Thyroid gland (tissue), 4 donors: Measurements from ENCODE around the gene PTPRG. TPM values are rescaled to one million over a fixed set of nuclear protein-coding genes. Genes with fewer than 3 reads are reported as not detected.

ENCODE experiments used
- DNase-seq, 2 donors: peaks; one replicate each; pipeline ENCODE4 v3.0.0-alpha.2; 2019
- H3K27ac ChIP-seq, 3 donors: fragments of 200-600 bp; sonication (generic); 1 replicate in 2 of 3; 2 replicates in 1 of 3; pipeline ENCODE4 v1.5.1; 2016 to 2019; ENCODE audit warnings: mild to moderate bottlenecking in 1 of 3, moderate library complexity in 1 of 3
- H3K27me3 ChIP-seq: fragments of 200-600 bp; sonication (generic); one replicate; pipeline ENCODE4 v1.5.1; 2019
- H3K36me3 ChIP-seq, 2 donors: fragments of 200-600 bp; sonication (generic); one replicate each; pipeline ENCODE4 v1.5.1; 2016 to 2019
- H3K4me1 ChIP-seq, 2 donors: fragments of 200-600 bp; sonication (generic); one replicate each; pipeline ENCODE4 v1.5.1; 2017 to 2019
- H3K4me3 ChIP-seq, 3 donors: fragments of 200-600 bp; sonication (generic); replicated peaks in 1 of 3; 1 replicate in 2 of 3; 2 replicates in 1 of 3; pipeline ENCODE4 v1.5.1; 2016; ENCODE audit warnings: mild to moderate bottlenecking in 1 of 3
- H3K9me3 ChIP-seq: fragments of 200-600 bp; sonication (generic); one replicate; pipeline ENCODE4 v1.5.1; 2017
- POLR2A ChIP-seq, 2 donors: fragments of 450-650 bp; IDR thresholded peaks; one replicate each; pipeline ENCODE4 v1.6.1; 2017; ENCODE audit warnings: antibody characterized with exemption in 2 of 2, mild to moderate bottlenecking in 2 of 2, moderate library complexity in 1 of 2
- WGBS, 2 donors: methylation state at CpG; one replicate each; pipeline ENCODE4 v1.1.5; 2017; 5-methylcytosine and 5-hydroxymethylcytosine counted together
- intact Hi-C: fragments of 100-400 bp; cut with DNase I; formaldehyde crosslinking; loops from one replicate; pipeline ENCODE4 v1.15.1; 2023
- total RNA-seq, 4 donors: library from RNA; depleted of rRNA; stranded (reverse); fragments of >200 nt; gene quantifications; one replicate each; pipeline ENCODE4 v1.2.3, GENCODE V29; 2016
- TF ChIP-seq, protein P1 (sequence below), 6 experiments: fragments of 200-600 bp in 3 of 6; fragments of 450-650 bp in 3 of 6; sonication (generic) in 3 of 6; IDR thresholded peaks; one replicate each; pipeline ENCODE4 v1.5.1; 2016 to 2019; ENCODE audit warnings: antibody characterized with exemption in 6 of 6, mild to moderate bottlenecking in 2 of 6, inconsistent platforms in 1 of 6, moderate library complexity in 1 of 6

The PTPRG gene
- total RNA-seq, 4 donors from 2014 or later = 81.6 to 207 (median 132) TPM

DNA sequence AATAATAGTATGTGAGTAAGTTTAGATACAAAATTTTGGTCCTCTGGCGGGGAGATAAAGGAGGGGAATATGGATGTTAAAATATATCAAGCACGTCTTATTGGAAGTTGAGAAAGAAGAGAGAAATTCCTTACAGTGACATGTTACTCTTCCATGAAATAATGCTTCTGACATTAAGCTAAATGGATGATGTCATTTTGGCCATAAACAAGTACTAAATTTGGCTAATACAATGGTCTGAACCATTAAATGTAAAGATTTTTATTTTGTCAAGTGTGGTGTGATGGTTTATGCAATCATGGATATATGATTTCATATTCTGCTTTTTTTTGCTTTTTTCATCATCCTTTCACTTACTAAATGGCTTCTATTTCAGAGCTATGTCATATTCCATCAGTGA, 406.6 kb downstream of the PTPRG start:
- no peaks in the 10 kb centered on the region for H3K27me3 ChIP-seq
- no peak overlapping the region for H3K4me3 ChIP-seq
- H3K27ac ChIP-seq = no peak overlapping the region
- peaks cover 0 to 14% of the 10 kb centered on the region in 2 donors for H3K4me1 ChIP-seq
- no peaks in the 10 kb centered on the region for H3K9me3 ChIP-seq
- intact Hi-C loops = no loop called here
- WGBS, 2 donors = 72 to 95% methylated on average over 2 of the region's 2 CpGs
- no peaks in the 10 kb centered on the region for H3K36me3 ChIP-seq
- TF ChIP-seq, protein P1, sequence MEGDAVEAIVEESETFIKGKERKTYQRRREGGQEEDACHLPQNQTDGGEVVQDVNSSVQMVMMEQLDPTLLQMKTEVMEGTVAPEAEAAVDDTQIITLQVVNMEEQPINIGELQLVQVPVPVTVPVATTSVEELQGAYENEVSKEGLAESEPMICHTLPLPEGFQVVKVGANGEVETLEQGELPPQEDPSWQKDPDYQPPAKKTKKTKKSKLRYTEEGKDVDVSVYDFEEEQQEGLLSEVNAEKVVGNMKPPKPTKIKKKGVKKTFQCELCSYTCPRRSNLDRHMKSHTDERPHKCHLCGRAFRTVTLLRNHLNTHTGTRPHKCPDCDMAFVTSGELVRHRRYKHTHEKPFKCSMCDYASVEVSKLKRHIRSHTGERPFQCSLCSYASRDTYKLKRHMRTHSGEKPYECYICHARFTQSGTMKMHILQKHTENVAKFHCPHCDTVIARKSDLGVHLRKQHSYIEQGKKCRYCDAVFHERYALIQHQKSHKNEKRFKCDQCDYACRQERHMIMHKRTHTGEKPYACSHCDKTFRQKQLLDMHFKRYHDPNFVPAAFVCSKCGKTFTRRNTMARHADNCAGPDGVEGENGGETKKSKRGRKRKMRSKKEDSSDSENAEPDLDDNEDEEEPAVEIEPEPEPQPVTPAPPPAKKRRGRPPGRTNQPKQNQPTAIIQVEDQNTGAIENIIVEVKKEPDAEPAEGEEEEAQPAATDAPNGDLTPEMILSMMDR (IDR thresholded peaks at IDR 0.05) = no peak
- TF ChIP-seq POLR2A (IDR thresholded peaks at IDR 0.05) = no peak
- no peak for DNase-seq

GRCh38 chr3:61974662-61975061, 413.3 kb downstream of the PTPRG start:
- intact Hi-C loops = no loop called here
- 68 to 72% methylated on average over 2 of the region's 2 CpGs for WGBS, 2 donors
- TF ChIP-seq, protein P1 (IDR thresholded peaks at IDR 0.05) = no peak
- no peak for TF ChIP-seq POLR2A (IDR thresholded peaks at IDR 0.05)

GRCh38 chr3:61975199-61975598, 413.8 kb downstream of the PTPRG start:
- no peaks in the 10 kb centered on the region for H3K36me3 ChIP-seq
- intact Hi-C loops = no loop called here
- H3K4me1 ChIP-seq = no peaks in the 10 kb centered on the region
- TF ChIP-seq, protein P1 (IDR thresholded peaks at IDR 0.05) = no peak
- TF ChIP-seq POLR2A (IDR thresholded peaks at IDR 0.05) = no peak
- no peaks in the 10 kb centered on the region for H3K27me3 ChIP-seq
- H3K9me3 ChIP-seq = no peaks in the 10 kb centered on the region
- no peak for DNase-seq
- WGBS, 2 donors = 84 to 92% methylated on average over 3 of the region's 3 CpGs
- H3K4me3 ChIP-seq = no peak overlapping the region
- H3K27ac ChIP-seq = no peak overlapping the region

More at GRCh38 chr3:61974662-61975061, 413.3 kb downstream of the PTPRG start:
- Histone ChIP-seq H3K4me3 (no peak overlapping the region), H3K27ac (no peak overlapping the region), H3K4me1 (no peaks in the 10 kb centered on the region), H3K36me3 (no peaks in the 10 kb centered on the region), H3K9me3 (no peaks in the 10 kb centered on the region), H3K27me3 (no peaks in the 10 kb centered on the region)
- DNase-seq = no peak

GRCh38 chr3:61975936-61976335, 414.6 kb downstream of the PTPRG start:
- Histone ChIP-seq H3K27ac (no peak overlapping the region), H3K4me1 (no peaks in the 10 kb centered on the region), H3K36me3 (no peaks in the 10 kb centered on the region), H3K27me3 (no peaks in the 10 kb centered on the region), H3K9me3 (no peaks in the 10 kb centered on the region), H3K4me3 (no peak overlapping the region)
- intact Hi-C loops = no loop called here
- WGBS, 2 donors = 60 to 69% methylated on average over 2 of the region's 2 CpGs
- DNase-seq = no peak
- TF ChIP-seq, protein P1 (IDR thresholded peaks at IDR 0.05) = no peak
- no peak for TF ChIP-seq POLR2A (IDR thresholded peaks at IDR 0.05)

- no peak for TF ChIP-seq POLR2A (IDR thresholded peaks at IDR 0.05)
- TF ChIP-seq, protein P1 (IDR thresholded peaks at IDR 0.05) = no peak
- Histone ChIP-seq H3K9me3 (no peaks in the 10 kb centered on the region), H3K4me3 (no peak overlapping the region), H3K4me1 (no peaks in the 10 kb centered on the region), H3K36me3 (no peaks in the 10 kb centered on the region), H3K27ac (no peak overlapping the region), H3K27me3 (no peaks in the 10 kb centered on the region)
- DNase-seq = no peak
- 89% methylated on average over 8 of the region's 8 CpGs for WGBS, 2 donors
- intact Hi-C loops = no loop called here
Measured at GRCh38 chr3:61978460-61979419, 417.4 kb downstream of the PTPRG start.
